Testis (tissue), 2 donors: ENCODE measurements around the gene BDH2.

ENCODE experiments used
- POLR2A ChIP-seq: fragments of 450-650 bp; IDR thresholded peaks from one replicate; pipeline ENCODE4 v1.6.1; 2017; ENCODE audit warnings: antibody characterized with exemption, mild to moderate bottlenecking, moderate library complexity
- TF ChIP-seq, protein P1 (sequence below), 3 experiments: fragments of 450-650 bp in 2 of 3; fragments of 200-600 bp in 1 of 3; sonication (generic) in 1 of 3; IDR thresholded peaks; one replicate each; pipeline ENCODE4 v1.5.1; 2016 to 2019; ENCODE audit warnings: antibody characterized with exemption in 3 of 3, mild to moderate bottlenecking in 2 of 3, moderate library complexity in 1 of 3

DNA sequence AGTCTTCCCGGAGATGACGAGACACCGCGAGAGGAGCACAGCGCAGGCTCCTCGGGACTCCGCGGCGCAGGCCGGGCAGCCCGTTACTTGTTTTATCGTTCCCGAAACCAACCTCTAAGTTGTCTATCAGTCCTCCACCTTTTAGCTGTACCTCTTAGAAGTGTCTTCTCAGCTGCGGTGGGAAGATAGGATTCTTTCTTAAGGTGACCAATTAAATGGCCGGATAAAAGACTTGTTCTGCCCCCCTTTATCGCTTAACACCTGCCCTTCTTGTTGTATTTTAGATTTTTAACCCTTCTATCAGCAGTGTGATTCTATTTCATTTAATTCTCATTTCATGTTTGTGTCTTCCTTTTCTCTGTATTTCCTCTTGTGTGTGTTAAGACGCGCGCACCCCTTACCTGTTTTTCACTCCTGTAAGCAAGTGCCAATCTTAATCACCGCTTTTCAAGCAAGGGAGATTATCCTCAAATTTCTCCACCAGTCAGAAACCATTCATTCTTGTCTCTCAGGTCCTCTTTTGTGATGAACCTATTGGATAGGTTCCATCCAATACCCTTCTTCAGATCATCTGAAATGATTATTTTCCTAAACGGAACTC lies 22.8 kb downstream of the BDH2 start, which contains the start of gene SLC9B2:
- no peak for TF ChIP-seq POLR2A
- TF ChIP-seq, protein P1, sequence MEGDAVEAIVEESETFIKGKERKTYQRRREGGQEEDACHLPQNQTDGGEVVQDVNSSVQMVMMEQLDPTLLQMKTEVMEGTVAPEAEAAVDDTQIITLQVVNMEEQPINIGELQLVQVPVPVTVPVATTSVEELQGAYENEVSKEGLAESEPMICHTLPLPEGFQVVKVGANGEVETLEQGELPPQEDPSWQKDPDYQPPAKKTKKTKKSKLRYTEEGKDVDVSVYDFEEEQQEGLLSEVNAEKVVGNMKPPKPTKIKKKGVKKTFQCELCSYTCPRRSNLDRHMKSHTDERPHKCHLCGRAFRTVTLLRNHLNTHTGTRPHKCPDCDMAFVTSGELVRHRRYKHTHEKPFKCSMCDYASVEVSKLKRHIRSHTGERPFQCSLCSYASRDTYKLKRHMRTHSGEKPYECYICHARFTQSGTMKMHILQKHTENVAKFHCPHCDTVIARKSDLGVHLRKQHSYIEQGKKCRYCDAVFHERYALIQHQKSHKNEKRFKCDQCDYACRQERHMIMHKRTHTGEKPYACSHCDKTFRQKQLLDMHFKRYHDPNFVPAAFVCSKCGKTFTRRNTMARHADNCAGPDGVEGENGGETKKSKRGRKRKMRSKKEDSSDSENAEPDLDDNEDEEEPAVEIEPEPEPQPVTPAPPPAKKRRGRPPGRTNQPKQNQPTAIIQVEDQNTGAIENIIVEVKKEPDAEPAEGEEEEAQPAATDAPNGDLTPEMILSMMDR (IDR thresholded peaks at IDR 0.05), result no peak
